A549 (cell line): Measurements from ENCODE around the gene HOXB5. TPM values are rescaled to one million over a fixed set of nuclear protein-coding genes. Genes with fewer than 3 reads are reported as not detected.

ENCODE experiments used
- ATAC-seq, 2 experiments: fragments of 200-7000 bp in 1 of 2; fragments of >200 bp in 1 of 2; cut with Nextera tagmentation in 1 of 2; cut with Tn5 transposase in 1 of 2; 3 replicates each; pipeline versions ENCODE4 v1.8.0 to v1.9.1; 2018 to 2020; ENCODE audit warnings: mild to moderate bottlenecking in 1 of 2, moderate library complexity in 1 of 2
- CTCF ChIA-PET: fragments of 300-600 bp; sonication (Branson Sonifier 250); formaldehyde crosslinking; extraction: SDS; loops from one replicate; lab custom pipeline; 2021; ENCODE audit warnings: antibody characterized with exemption, inconsistent platforms; lab: Yijun Ruan, JAX
- POLR2A ChIA-PET: fragments of 350-600 bp; formaldehyde crosslinking; extraction: SDS; loops from one replicate; lab custom pipeline; 2021; ENCODE audit warnings: antibody characterized with exemption, inconsistent platforms; lab: Yijun Ruan, JAX
- DNase-seq, 2 experiments: peaks; one replicate each; pipeline versions ENCODE4 v3.0.0 to v3.0.0-alpha.2; 2011 to 2016; ENCODE audit warnings: low read depth in 1 of 2, low spot score in 1 of 2
- FAIRE-seq: peaks from 2 replicates; lab custom pipeline; 2011; peaks lifted over from hg19 to GRCh38; lab: Jason Lieb, UNC
- H3K27ac ChIP-seq, 2 experiments: fragments of >200 bp; sonication (Bioruptor Twin); formaldehyde crosslinking; 3 replicates each; pipeline ENCODE4 v1.5.1; 2016 to 2017
- H3K4me1 ChIP-seq: fragments of >200 bp; sonication (Bioruptor Twin); formaldehyde crosslinking; 3 replicates; pipeline ENCODE4 v1.6.1; 2016
- H3K4me2 ChIP-seq: fragments of >200 bp; sonication (Bioruptor Twin); formaldehyde crosslinking; 3 replicates; pipeline ENCODE4 v1.6.1; 2016
- H3K4me3 ChIP-seq: fragments of >200 bp; sonication (Bioruptor Twin); formaldehyde crosslinking; 3 replicates; pipeline ENCODE4 v1.5.1; 2016
- H3K9me3 ChIP-seq: fragments of >200 bp; sonication (Bioruptor Twin); formaldehyde crosslinking; 3 replicates; pipeline ENCODE4 v1.6.1; 2016
- BCL3 ChIP-seq: fragments of >200 bp; sonication (Bioruptor Twin); formaldehyde crosslinking; IDR thresholded peaks from 3 replicates; pipeline ENCODE4 v1.6.1; 2016
- CBX8 ChIP-seq: fragments of 200-600 bp; sonication (generic); IDR thresholded peaks from 2 replicates; pipeline ENCODE4 v1.6.1; 2016
- CEBPB ChIP-seq, 2 experiments: fragments of >200 bp in 1 of 2; sonication (Bioruptor Twin) in 1 of 2; formaldehyde crosslinking in 1 of 2; IDR thresholded peaks; 2 replicates each; pipeline ENCODE4 v1.6.1; 2012 to 2016
- CHD2 ChIP-seq: fragments of 150-350 bp; IDR thresholded peaks from 2 replicates; pipeline ENCODE4 v1.6.1; 2014; ENCODE audit warnings: low read length; ENCODE audit not compliant: partially characterized antibody
- E2F6 ChIP-seq: IDR thresholded peaks from 2 replicates; pipeline ENCODE4 v1.6.1; 2012; ENCODE audit warnings: low read depth, borderline replicate concordance
- GATA3 ChIP-seq: IDR thresholded peaks from 2 replicates; pipeline ENCODE4 v1.6.1; 2012; ENCODE audit warnings: borderline replicate concordance
- JUN ChIP-seq, 2 experiments: fragments of >200 bp; sonication (Bioruptor Twin); formaldehyde crosslinking; IDR thresholded peaks; 2 replicates in 1 of 2; 3 replicates in 1 of 2; pipeline ENCODE4 v1.6.1; 2016 to 2017
- KDM5A ChIP-seq: fragments of 200-600 bp; sonication (generic); IDR thresholded peaks from 2 replicates; pipeline ENCODE4 v1.6.1; 2016; ENCODE audit warnings: antibody characterized with exemption, mild to moderate bottlenecking
- MAX ChIP-seq: IDR thresholded peaks from 2 replicates; pipeline ENCODE4 v1.6.1; 2012
- POLR2A ChIP-seq: IDR thresholded peaks from 2 replicates; pipeline ENCODE4 v1.6.1; 2012; ENCODE audit warnings: mild to moderate bottlenecking, low read length
- RARB ChIP-seq: fragments of 250-450 bp; sonication (Bioruptor Pico); IDR thresholded peaks from 2 replicates; pipeline ENCODE4 v1.8.0; 2021; ENCODE audit warnings: mild to moderate bottlenecking, moderate library complexity
- RCOR1 ChIP-seq: fragments of 150-350 bp; IDR thresholded peaks from 2 replicates; pipeline ENCODE4 v1.6.1; 2014; ENCODE audit warnings: antibody characterized with exemption, low read length, low read depth
- REST ChIP-seq: fragments of 200-600 bp; sonication (generic); IDR thresholded peaks from 2 replicates; pipeline ENCODE4 v1.6.1; 2016; ENCODE audit warnings: antibody characterized with exemption, mild to moderate bottlenecking, moderate library complexity
- SMC3 ChIP-seq: fragments of >200 bp; sonication (Bioruptor Twin); formaldehyde crosslinking; IDR thresholded peaks from 3 replicates; pipeline ENCODE4 v1.6.1; 2018; ENCODE audit warnings: inconsistent platforms
- TFCP2L1 ChIP-seq: fragments of 250-450 bp; sonication (Bioruptor Pico); IDR thresholded peaks from 2 replicates; pipeline ENCODE4 v1.5.0; 2021; ENCODE audit warnings: mild to moderate bottlenecking
- USF2 ChIP-seq: fragments of 450-650 bp; IDR thresholded peaks from 2 replicates; pipeline ENCODE4 v1.6.1; 2014; ENCODE audit warnings: antibody characterized with exemption
- ZSCAN20 ChIP-seq: fragments of 250-450 bp; sonication (Bioruptor Pico); IDR thresholded peaks from 2 replicates; pipeline ENCODE4 v1.8.0; 2022; ENCODE audit warnings: mild to moderate bottlenecking, moderate library complexity
- WGBS: methylation state at CpG from one replicate; pipeline ENCODE4 v1.1.6; 2017; ENCODE audit errors: missing lambda C conversion rate; 5-methylcytosine and 5-hydroxymethylcytosine counted together
- polyA plus RNA-seq, 4 experiments: library from polyadenylated mRNA; depleted of rRNA in 3 of 4; stranded (reverse); fragments of >200 nt; fragmentation: RNase III in 1 of 4; extraction: RNeasy Plus Mini Kit Qiagen cat#74134 plus additional on column Dnase treatment in 1 of 4; gene quantifications; 2 replicates in 3 of 4; 3 replicates in 1 of 4; pipeline ENCODE4 v1.2.3, GENCODE V29; 2011 to 2017
- TF ChIP-seq, protein P1 (sequence below): fragments of 250-450 bp; sonication (Bioruptor Pico); IDR thresholded peaks from 2 replicates; pipeline ENCODE4 v1.5.0; 2021; ENCODE audit warnings: mild to moderate bottlenecking, moderate library complexity, borderline replicate concordance
- TF ChIP-seq, protein P2 (sequence below): IDR thresholded peaks from 2 replicates; pipeline ENCODE4 v1.6.1; 2012

Gene HOXB5
- polyA plus RNA-seq, 2 of the 4 experiments (the other 2 are of a cell fraction), result 2.5 to 3.0 TPM

DNA sequence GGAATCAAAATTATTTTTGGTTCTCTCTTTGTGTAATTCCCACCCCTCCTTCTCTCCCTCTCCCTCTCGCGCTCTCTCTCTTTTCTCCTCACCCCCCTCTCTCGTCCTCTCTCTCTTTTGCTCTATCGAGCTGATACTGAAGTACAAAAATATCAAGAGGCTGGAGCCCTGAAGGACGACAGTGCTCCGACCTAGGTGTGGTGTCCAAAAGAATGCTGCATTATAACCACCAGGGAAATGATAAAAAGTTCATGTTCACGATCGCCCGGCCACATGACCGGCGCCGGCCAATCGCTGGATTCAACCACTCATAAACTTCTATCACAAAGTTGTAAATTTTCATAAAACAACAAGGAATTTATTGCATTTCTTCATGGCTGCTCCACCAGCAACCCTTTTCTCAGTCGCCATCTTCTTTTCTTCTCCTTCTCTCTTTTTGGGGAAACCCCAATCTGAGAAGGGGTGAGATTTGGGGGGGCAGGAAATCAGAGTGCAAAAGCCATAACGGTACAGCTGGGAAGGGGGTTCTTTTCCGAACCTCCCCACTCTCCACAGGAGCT lies 11.3 kb upstream of the HOXB5 start, which contains the start of gene HOXB6:
Gene HOXB6, minus strand, starts transcription at position 217 of the 560 bp plus-strand sequence. CDS start 6,836 bp downstream, outside the sequence.
- ATAC-seq (peak; percentile 40 to 51), DNase-seq (peak; percentile 67 to 79), FAIRE-seq (peak; percentile 63)
- peak within 1 kb of the TSS; percentile 91 for H3K4me2 ChIP-seq
- WGBS, result 3% methylated on average over 16 of the region's 16 CpGs
- H3K27ac ChIP-seq, result peak within 1 kb of the TSS; percentile 91 to 95
- H3K4me3 ChIP-seq, result peak within 1 kb of the TSS; percentile 59
- no peaks in the 10 kb centered on the region for H3K9me3 ChIP-seq
- ChIA-PET POLR2A (interaction anchor here (0.6 to 1.6 kb wide), 11 partner anchors 9 to 795 kb away, joined by 3 to 8 read pairs (median 3); partner anchors contain the start of gene SNX11), CTCF (interaction anchor here (0.8 to 1.2 kb wide), 4 partner anchors 253 to 578 kb away, joined by 3 to 4 read pairs (median 4); no protein-coding TSS in a partner anchor)
- peaks cover 36% of the 10 kb centered on the region for H3K4me1 ChIP-seq
- TF ChIP-seq SMC3 (no peak), GATA3 (peak; percentile 19; the same call in 1 of the 2 replicates), REST (peak; percentile 46; the same call in 1 of the 2 replicates), USF2 (peak; percentile 92), CHD2 (peak; percentile 16), RCOR1 (no peak), TFCP2L1 (CRISPR knock-in tag) (0 out of 2 replicates have a peak, but pooled peaks have one; percentile 36), POLR2A (peak; percentile 62)
- TF ChIP-seq, protein P1, sequence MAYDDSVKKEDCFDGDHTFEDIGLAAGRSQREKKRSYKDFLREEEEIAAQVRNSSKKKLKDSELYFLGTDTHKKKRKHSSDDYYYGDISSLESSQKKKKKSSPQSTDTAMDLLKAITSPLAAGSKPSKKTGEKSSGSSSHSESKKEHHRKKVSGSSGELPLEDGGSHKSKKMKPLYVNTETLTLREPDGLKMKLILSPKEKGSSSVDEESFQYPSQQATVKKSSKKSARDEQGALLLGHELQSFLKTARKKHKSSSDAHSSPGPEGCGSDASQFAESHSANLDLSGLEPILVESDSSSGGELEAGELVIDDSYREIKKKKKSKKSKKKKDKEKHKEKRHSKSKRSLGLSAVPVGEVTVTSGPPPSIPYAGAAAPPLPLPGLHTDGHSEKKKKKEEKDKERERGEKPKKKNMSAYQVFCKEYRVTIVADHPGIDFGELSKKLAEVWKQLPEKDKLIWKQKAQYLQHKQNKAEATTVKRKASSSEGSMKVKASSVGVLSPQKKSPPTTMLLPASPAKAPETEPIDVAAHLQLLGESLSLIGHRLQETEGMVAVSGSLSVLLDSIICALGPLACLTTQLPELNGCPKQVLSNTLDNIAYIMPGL (CRISPR knock-in tag), result 0 out of 2 replicates have a peak, but pooled peaks have one; percentile 22

DNA sequence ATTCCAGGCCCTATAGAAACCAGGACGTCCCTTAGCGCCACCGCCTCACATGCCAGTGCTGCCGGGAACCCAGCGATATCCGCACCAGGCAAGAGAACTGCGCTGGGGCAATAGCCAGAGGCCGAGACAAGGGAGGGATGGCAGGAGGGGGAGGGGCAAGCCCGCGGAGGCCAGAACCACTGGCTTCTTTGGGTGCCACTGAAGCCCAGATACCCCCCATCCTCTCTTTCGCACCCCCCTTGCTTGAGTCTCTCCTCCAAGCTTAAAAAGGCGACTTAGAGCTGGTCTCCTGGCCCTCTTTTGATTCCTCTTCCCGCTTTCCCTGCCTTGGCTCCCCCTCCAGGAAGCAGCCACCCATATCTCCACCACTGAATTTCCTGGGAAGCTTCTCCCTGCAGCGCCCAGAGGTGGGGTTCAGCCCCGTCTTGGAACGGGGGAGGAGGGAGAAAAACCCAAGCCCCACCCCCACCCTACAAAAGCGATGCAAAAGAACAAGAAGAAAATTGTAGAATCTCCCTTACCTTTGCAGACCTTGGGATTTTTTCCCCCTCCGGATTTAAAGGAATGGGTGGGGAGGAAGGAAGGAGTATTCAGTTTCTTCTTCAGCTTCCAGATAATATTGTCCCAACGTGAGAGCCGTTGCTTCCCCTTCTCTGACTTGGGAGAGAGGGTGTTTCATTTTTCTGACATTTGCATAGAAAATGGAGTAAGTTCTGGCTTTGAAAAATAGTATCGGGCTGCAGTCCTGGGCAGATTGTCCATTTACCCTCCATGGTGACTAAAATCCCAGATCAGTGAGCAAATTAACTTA lies 10.6 kb upstream of the HOXB5 start:
- 0 out of 2 replicates have a peak, but pooled peaks have one; percentile 47 for TF ChIP-seq RARB
- no peak for TF ChIP-seq CBX8
- TF ChIP-seq, protein P1 (CRISPR knock-in tag), result peak; percentile 75; the same call in 1 of the 2 replicates
- peak in 1 of 2 experiments; percentile 51; a peak in 1 of 4 replicates for TF ChIP-seq CEBPB (IDR thresholded peaks at IDR 0.05)
- TF ChIP-seq MAX, result peak; percentile 81
- TF ChIP-seq ZSCAN20 (CRISPR knock-in tag), result no peak
- TF ChIP-seq, protein P2, sequence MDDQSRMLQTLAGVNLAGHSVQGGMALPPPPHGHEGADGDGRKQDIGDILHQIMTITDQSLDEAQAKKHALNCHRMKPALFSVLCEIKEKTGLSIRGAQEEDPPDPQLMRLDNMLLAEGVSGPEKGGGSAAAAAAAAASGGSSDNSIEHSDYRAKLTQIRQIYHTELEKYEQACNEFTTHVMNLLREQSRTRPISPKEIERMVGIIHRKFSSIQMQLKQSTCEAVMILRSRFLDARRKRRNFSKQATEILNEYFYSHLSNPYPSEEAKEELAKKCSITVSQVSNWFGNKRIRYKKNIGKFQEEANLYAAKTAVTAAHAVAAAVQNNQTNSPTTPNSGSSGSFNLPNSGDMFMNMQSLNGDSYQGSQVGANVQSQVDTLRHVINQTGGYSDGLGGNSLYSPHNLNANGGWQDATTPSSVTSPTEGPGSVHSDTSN, result 0 out of 2 replicates have a peak, but pooled peaks have one; percentile 10
- TF ChIP-seq JUN (IDR thresholded peaks at IDR 0.05), result peak; percentile 78 to 84
- 0 out of 2 replicates have a peak, but pooled peaks have one; percentile 20 for TF ChIP-seq E2F6
- TF ChIP-seq BCL3, result peak; percentile 27; the same call in 1 of the 3 replicates
- no peak for TF ChIP-seq KDM5A
- peak; percentile 61 for TF ChIP-seq POLR2A
- peak overlapping the region; percentile 91 for H3K4me2 ChIP-seq
- WGBS, result 1% methylated on average over 21 of the region's 21 CpGs
- ChIA-PET POLR2A (interaction anchor here (0.6 to 1.6 kb wide), 14 partner anchors 8 to 794 kb away, joined by 3 to 8 read pairs (median 3); partner anchors contain the start of gene SNX11), CTCF (interaction anchor here (0.6 to 1.2 kb wide), 6 partner anchors 226 to 577 kb away, joined by 3 to 4 read pairs (median 4); no protein-coding TSS in a partner anchor)
- no peaks in the 10 kb centered on the region for H3K9me3 ChIP-seq
- peak overlapping the region; percentile 59 for H3K4me3 ChIP-seq
- DNase-seq (peak; percentile 88 to 96), ATAC-seq (peak; percentile 77 to 81), FAIRE-seq (peak; percentile 63)
- H3K4me1 ChIP-seq, result peaks cover 35% of the 10 kb centered on the region
- peak overlapping the region; percentile 91 to 95 for H3K27ac ChIP-seq
